Muscle layer of colon (tissue), 2 donors: ENCODE measurements around the gene TOP3B.
"Not testable (repeated sequence)": the region's sequence is repeated elsewhere in the genome, so short reads cannot be mapped to it uniquely, and the experiment has no call there.

ENCODE experiments used
- H3K27ac ChIP-seq: one replicate; pipeline ENCODE4 v1.7.0; 2013; ENCODE audit warnings: low read depth, mild to moderate bottlenecking, low read length, moderate library complexity
- H3K27me3 ChIP-seq, 2 donors: one replicate each; pipeline ENCODE4 v1.7.0; 2013; ENCODE audit warnings: low read length in 2 of 2, mild to moderate bottlenecking in 2 of 2; ENCODE audit not compliant: insufficient read depth in 2 of 2, control insufficient read depth in 1 of 2
- H3K36me3 ChIP-seq: one replicate; pipeline ENCODE4 v1.7.0; 2013; ENCODE audit warnings: mild to moderate bottlenecking, low read length; ENCODE audit not compliant: insufficient read depth
- H3K4me1 ChIP-seq: one replicate; pipeline ENCODE4 v1.7.0; 2013; ENCODE audit warnings: mild to moderate bottlenecking, low read length; ENCODE audit not compliant: insufficient read depth
- H3K4me3 ChIP-seq, 2 donors: one replicate each; pipeline ENCODE4 v1.7.0; 2013; ENCODE audit warnings: low read length in 2 of 2, low read depth in 1 of 2, mild to moderate bottlenecking in 1 of 2, moderate library complexity in 1 of 2
- H3K9ac ChIP-seq: one replicate; pipeline ENCODE4 v1.7.0; 2013; ENCODE audit warnings: low read length
- H3K9me3 ChIP-seq: one replicate; pipeline ENCODE4 v1.7.0; 2013; ENCODE audit warnings: mild to moderate bottlenecking, low read length
- donor health status: abdominal sarcoma.
- donor health status: Adenocarcinoma of cecum.

Gene TOP3B

DNA sequence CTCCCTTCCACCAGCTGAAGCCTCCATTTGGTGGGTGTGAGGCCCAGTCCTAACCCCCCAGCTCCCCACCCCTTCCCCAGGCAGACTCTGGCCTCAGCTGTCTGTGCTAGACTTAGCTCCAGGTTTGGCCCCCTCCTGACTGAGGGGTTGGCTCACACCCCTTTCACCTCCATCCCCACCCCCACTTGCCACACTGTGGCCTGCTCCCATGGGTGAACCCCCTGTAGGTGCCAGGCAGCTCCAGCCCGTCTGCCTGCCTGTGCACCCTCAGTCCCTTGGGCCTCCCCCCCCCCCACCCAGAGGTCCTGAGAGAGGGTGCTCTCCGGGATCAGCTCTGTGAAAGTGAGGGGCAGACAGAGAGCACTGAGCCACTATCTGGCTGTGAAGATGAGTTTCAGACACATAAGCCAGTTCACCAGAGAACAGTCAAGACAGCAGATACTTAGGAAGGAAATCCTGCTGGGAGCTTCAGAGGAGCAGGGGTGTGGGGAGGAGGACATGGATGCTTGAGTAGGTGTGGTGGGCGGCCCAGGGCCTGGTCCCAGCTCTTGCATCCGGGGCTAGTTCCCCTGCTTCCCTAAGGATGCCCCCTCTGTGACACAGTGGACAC is 66.2 kb downstream of the TOP3B start:
- no peak overlapping the region for H3K4me3 ChIP-seq
- no peaks in the 10 kb centered on the region for H3K36me3 ChIP-seq
- H3K27ac ChIP-seq: no peak overlapping the region

GRCh38 chr22:21915624-21916308 is 66.8 kb downstream of the TOP3B start:
- H3K27me3 ChIP-seq: no peaks in the 10 kb centered on the region
- no peak overlapping the region for H3K9ac ChIP-seq
- H3K4me1 ChIP-seq: peaks cover 10% of the 10 kb centered on the region
- no peak overlapping the region for H3K4me3 ChIP-seq
- H3K36me3 ChIP-seq: no peaks in the 10 kb centered on the region
- H3K27ac ChIP-seq: no peak overlapping the region
- no peaks in the 10 kb centered on the region for H3K9me3 ChIP-seq

More for the DNA sequence above, 66.2 kb downstream of the TOP3B start:
- Histone ChIP-seq H3K4me1 (peaks cover 10% of the 10 kb centered on the region), H3K9me3 (no peaks in the 10 kb centered on the region), H3K9ac (no peak overlapping the region), H3K27me3 (no peaks in the 10 kb centered on the region)

DNA sequence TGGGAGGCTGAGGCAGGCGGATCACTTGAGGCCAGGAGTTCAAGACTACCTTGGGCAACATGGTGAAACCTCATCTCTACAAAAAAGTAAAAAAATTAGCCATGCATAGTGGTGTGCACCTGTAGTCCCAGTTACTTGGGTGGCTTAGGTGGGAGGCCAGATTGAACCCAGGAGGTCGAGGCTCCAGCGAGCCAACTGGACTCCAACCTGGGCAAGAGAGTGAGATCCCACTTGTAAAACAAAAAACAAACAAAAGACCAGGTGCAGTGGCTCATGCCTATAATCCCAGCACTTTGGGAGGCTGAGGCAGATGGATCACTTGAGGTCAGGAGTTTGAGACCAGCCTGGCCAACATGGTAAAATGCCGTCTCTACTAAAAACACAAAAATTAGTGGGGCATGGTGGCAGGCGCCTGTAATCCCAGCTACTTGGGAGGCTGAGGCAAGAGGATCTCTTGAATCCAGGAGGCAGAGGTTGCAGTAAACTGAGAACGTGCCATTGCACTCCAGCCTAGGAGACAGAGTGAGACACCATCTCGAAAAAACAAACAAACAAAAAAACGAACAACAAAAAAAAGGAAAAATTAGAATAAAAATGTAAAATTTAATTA is 68.4 kb downstream of the TOP3B start:
- peaks cover 10% of the 10 kb centered on the region for H3K4me1 ChIP-seq
- H3K36me3 ChIP-seq, H3K9me3 ChIP-seq, H3K4me3 ChIP-seq, H3K27ac ChIP-seq, H3K27me3 ChIP-seq, H3K9ac ChIP-seq: not testable (repeated sequence)

GRCh38 chr22:21910367-21910766 is 72.2 kb downstream of the TOP3B start:
- not testable (repeated sequence) for H3K36me3 ChIP-seq, H3K9ac ChIP-seq, H3K4me3 ChIP-seq, H3K27me3 ChIP-seq, H3K27ac ChIP-seq, H3K4me1 ChIP-seq, H3K9me3 ChIP-seq

DNA sequence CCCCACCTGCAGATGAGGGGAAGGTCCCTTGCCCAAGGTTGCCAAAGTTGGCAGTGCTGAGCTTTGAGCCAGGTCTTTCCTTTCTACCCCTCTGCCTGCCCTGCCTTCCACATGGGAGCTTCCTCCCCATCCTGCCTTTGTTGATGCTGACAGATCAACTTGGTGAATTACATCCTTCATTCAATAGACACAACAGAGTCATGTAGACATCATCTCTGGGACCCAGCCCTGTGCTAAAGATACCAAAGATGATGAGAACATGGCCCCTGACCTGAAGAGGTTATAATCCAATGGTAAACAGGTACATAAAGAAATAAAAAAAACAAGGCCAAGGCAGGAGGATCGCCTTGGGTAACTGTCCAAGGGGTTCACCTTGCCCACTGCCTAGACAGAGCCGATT is 72.7 kb downstream of the TOP3B start:
- no peaks in the 10 kb centered on the region for H3K4me1 ChIP-seq
- no peaks in the 10 kb centered on the region for H3K9me3 ChIP-seq
- no peaks in the 10 kb centered on the region for H3K36me3 ChIP-seq
- no peaks in the 10 kb centered on the region for H3K27me3 ChIP-seq
- H3K4me3 ChIP-seq: no peak overlapping the region
- H3K9ac ChIP-seq: no peak overlapping the region
- no peak overlapping the region for H3K27ac ChIP-seq

DNA sequence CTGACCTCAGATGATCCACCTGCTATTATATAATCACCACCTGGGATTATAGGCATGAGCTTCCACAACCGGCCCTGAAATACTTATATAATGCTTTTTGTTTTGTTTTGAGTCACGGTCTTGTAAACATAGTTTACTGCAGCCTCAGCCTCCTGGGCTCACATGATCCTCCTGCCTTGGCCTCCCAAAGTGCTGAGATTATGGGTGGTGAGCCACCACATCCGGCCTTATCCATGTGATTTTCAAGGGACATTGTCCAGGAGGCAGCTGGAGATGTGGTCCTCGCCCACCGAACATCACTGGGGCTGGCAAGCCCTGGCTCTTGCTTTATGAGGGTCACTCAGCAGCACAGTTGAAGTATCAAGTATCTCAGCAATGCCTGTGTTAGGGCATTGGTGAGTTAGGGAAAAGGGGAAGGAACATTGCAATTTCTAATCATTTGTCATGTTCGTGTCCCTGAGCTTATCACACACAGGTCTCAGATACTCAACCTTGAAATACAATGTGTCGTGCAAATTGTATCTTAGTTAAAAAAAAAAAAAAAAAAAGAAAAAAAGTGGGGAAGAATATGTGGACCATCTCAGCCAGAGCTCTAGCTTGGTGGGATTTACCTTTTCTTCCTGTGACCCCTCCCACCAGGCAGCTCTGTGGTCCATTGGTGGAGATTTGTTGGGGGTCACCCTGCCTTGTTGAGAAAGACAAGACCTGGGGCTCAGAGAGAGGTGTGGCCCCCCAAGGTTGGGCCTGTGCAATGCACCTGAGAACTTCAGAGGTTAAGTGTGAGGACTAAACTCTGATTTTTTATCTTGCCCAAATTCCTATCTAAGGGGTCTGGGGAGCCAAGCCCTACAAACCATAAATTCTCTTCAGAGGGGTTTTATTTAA is 74.7 kb downstream of the TOP3B start:
- Histone ChIP-seq H3K4me1 (no peaks in the 10 kb centered on the region), H3K9ac (no peak overlapping the region), H3K36me3 (no peaks in the 10 kb centered on the region), H3K4me3 (no peak overlapping the region), H3K27ac (no peak overlapping the region), H3K9me3 (no peaks in the 10 kb centered on the region), H3K27me3 (no peaks in the 10 kb centered on the region)
